A549 (cell line): Measurements from ENCODE around the gene ATG4A. TPM values are rescaled to one million over a fixed set of nuclear protein-coding genes. Genes with fewer than 3 reads are reported as not detected.

Source experiments
- ATAC-seq, 2 experiments: fragments of 200-7000 bp in 1 of 2; fragments of >200 bp in 1 of 2; cut with Nextera tagmentation in 1 of 2; cut with Tn5 transposase in 1 of 2; 3 replicates each; pipeline versions ENCODE4 v1.8.0 to v1.9.1; 2018 to 2020; ENCODE audit warnings: mild to moderate bottlenecking in 1 of 2, moderate library complexity in 1 of 2
- CTCF ChIA-PET: fragments of 300-600 bp; sonication (Branson Sonifier 250); formaldehyde crosslinking; extraction: SDS; loops from one replicate; lab custom pipeline; 2021; ENCODE audit warnings: antibody characterized with exemption, inconsistent platforms; lab: Yijun Ruan, JAX
- POLR2A ChIA-PET: fragments of 350-600 bp; formaldehyde crosslinking; extraction: SDS; loops from one replicate; lab custom pipeline; 2021; ENCODE audit warnings: antibody characterized with exemption, inconsistent platforms; lab: Yijun Ruan, JAX
- DNase-seq, 2 experiments: peaks; one replicate each; pipeline versions ENCODE4 v3.0.0 to v3.0.0-alpha.2; 2011 to 2016; ENCODE audit warnings: low read depth in 1 of 2, low spot score in 1 of 2
- FAIRE-seq: peaks from 2 replicates; lab custom pipeline; 2011; peaks lifted over from hg19 to GRCh38; lab: Jason Lieb, UNC
- H3K27ac ChIP-seq, 2 experiments: fragments of >200 bp; sonication (Bioruptor Twin); formaldehyde crosslinking; 3 replicates each; pipeline ENCODE4 v1.5.1; 2016 to 2017
- H3K4me1 ChIP-seq: fragments of >200 bp; sonication (Bioruptor Twin); formaldehyde crosslinking; 3 replicates; pipeline ENCODE4 v1.6.1; 2016
- H3K4me2 ChIP-seq: fragments of >200 bp; sonication (Bioruptor Twin); formaldehyde crosslinking; 3 replicates; pipeline ENCODE4 v1.6.1; 2016
- H3K4me3 ChIP-seq: fragments of >200 bp; sonication (Bioruptor Twin); formaldehyde crosslinking; 3 replicates; pipeline ENCODE4 v1.5.1; 2016
- H3K9me3 ChIP-seq: fragments of >200 bp; sonication (Bioruptor Twin); formaldehyde crosslinking; 3 replicates; pipeline ENCODE4 v1.6.1; 2016
- ATOH8 ChIP-seq: fragments of 250-450 bp; sonication (Bioruptor Pico); IDR thresholded peaks from 2 replicates; pipeline ENCODE4 v1.5.0; 2020; ENCODE audit warnings: low read depth, mild to moderate bottlenecking, moderate library complexity
- BHLHE40 ChIP-seq: IDR thresholded peaks from 2 replicates; pipeline ENCODE4 v1.6.1; 2012; ENCODE audit warnings: low read depth, low read length, inconsistent platforms
- CBX2 ChIP-seq: fragments of 200-600 bp; sonication (generic); IDR thresholded peaks from 2 replicates; pipeline ENCODE4 v1.6.1; 2016; ENCODE audit warnings: low read depth, mild to moderate bottlenecking, borderline replicate concordance
- CEBPB ChIP-seq, 2 experiments: fragments of >200 bp in 1 of 2; sonication (Bioruptor Twin) in 1 of 2; formaldehyde crosslinking in 1 of 2; IDR thresholded peaks; 2 replicates each; pipeline ENCODE4 v1.6.1; 2012 to 2016
- CHD2 ChIP-seq: fragments of 150-350 bp; IDR thresholded peaks from 2 replicates; pipeline ENCODE4 v1.6.1; 2014; ENCODE audit warnings: low read length; ENCODE audit not compliant: partially characterized antibody
- CHD4 ChIP-seq: fragments of 200-600 bp; sonication (generic); IDR thresholded peaks from 2 replicates; pipeline ENCODE4 v1.6.1; 2016; ENCODE audit warnings: antibody characterized with exemption, mild to moderate bottlenecking, borderline replicate concordance
- E2F6 ChIP-seq: IDR thresholded peaks from 2 replicates; pipeline ENCODE4 v1.6.1; 2012; ENCODE audit warnings: low read depth, borderline replicate concordance
- EHF ChIP-seq: fragments of 250-450 bp; sonication (Bioruptor Pico); IDR thresholded peaks from 2 replicates; pipeline ENCODE4 v1.5.0; 2020; ENCODE audit warnings: mild to moderate bottlenecking
- EHMT2 ChIP-seq: fragments of 200-600 bp; sonication (generic); IDR thresholded peaks from 2 replicates; pipeline ENCODE4 v1.6.1; 2016; ENCODE audit warnings: antibody characterized with exemption, low read depth, mild to moderate bottlenecking, moderate library complexity
- ESRRA ChIP-seq: fragments of 150-350 bp; IDR thresholded peaks from 2 replicates; pipeline ENCODE4 v1.6.1; 2014; ENCODE audit warnings: mild to moderate bottlenecking, low read length, borderline replicate concordance
- FOSL2 ChIP-seq, 2 experiments: fragments of 450-650 bp in 1 of 2; fragments of >200 bp in 1 of 2; sonication (Bioruptor Twin) in 1 of 2; formaldehyde crosslinking; IDR thresholded peaks; 2 replicates each; pipeline versions ENCODE4 v1.5.0 to v1.6.1; 2016 to 2020; ENCODE audit warnings: mild to moderate bottlenecking in 1 of 2, moderate library complexity in 1 of 2
- GATA3 ChIP-seq: IDR thresholded peaks from 2 replicates; pipeline ENCODE4 v1.6.1; 2012; ENCODE audit warnings: borderline replicate concordance
- HDAC2 ChIP-seq: fragments of 200-600 bp; sonication (generic); IDR thresholded peaks from 2 replicates; pipeline ENCODE4 v1.6.1; 2016
- HES2 ChIP-seq: fragments of >200 bp; sonication (Bioruptor Twin); formaldehyde crosslinking; IDR thresholded peaks from 2 replicates; pipeline ENCODE4 v1.6.1; 2016
- HOXB13 ChIP-seq: fragments of 250-450 bp; sonication (Bioruptor Pico); IDR thresholded peaks from 2 replicates; pipeline ENCODE4 v1.5.0; 2020; ENCODE audit warnings: low read depth, mild to moderate bottlenecking, moderate library complexity
- MAX ChIP-seq: IDR thresholded peaks from 2 replicates; pipeline ENCODE4 v1.6.1; 2012
- MYC ChIP-seq: IDR thresholded peaks from 2 replicates; pipeline ENCODE4 v1.6.1; 2012; ENCODE audit warnings: mild to moderate bottlenecking, inconsistent platforms, low read length, improper control_type of control experiment, borderline replicate concordance
- PBX3 ChIP-seq: IDR thresholded peaks from 2 replicates; pipeline ENCODE4 v1.6.1; 2012
- POLR2A ChIP-seq: IDR thresholded peaks from 2 replicates; pipeline ENCODE4 v1.6.1; 2012; ENCODE audit warnings: mild to moderate bottlenecking, low read length
- POLR2AphosphoS2 ChIP-seq: conservative IDR thresholded peaks from 2 replicates; pipeline ENCODE4 v1.6.1; 2012; ENCODE audit warnings: low read length, improper control_type of control experiment, inconsistent platforms
- RARB ChIP-seq: fragments of 250-450 bp; sonication (Bioruptor Pico); IDR thresholded peaks from 2 replicates; pipeline ENCODE4 v1.8.0; 2021; ENCODE audit warnings: mild to moderate bottlenecking, moderate library complexity
- SREBF2 ChIP-seq: fragments of 450-650 bp; IDR thresholded peaks from 2 replicates; pipeline ENCODE4 v1.6.1; 2014; ENCODE audit warnings: mild to moderate bottlenecking, moderate library complexity
- TP53 ChIP-seq: fragments of 250-450 bp; sonication (Bioruptor Pico); IDR thresholded peaks from 2 replicates; pipeline ENCODE4 v1.5.0; 2021; ENCODE audit warnings: mild to moderate bottlenecking, moderate library complexity
- ZFP36 ChIP-seq: fragments of 450-650 bp; IDR thresholded peaks from 2 replicates; pipeline ENCODE4 v1.6.1; 2014; ENCODE audit warnings: borderline replicate concordance; ENCODE audit not compliant: partially characterized antibody
- ZNF302 ChIP-seq: fragments of 250-450 bp; sonication (Bioruptor Pico); IDR thresholded peaks from 2 replicates; pipeline ENCODE4 v1.9.0; 2021; ENCODE audit warnings: inconsistent platforms, mild to moderate bottlenecking, moderate library complexity
- ZSCAN20 ChIP-seq: fragments of 250-450 bp; sonication (Bioruptor Pico); IDR thresholded peaks from 2 replicates; pipeline ENCODE4 v1.8.0; 2022; ENCODE audit warnings: mild to moderate bottlenecking, moderate library complexity
- WGBS: methylation state at CpG from one replicate; pipeline ENCODE4 v1.1.6; 2017; ENCODE audit errors: missing lambda C conversion rate; 5-methylcytosine and 5-hydroxymethylcytosine counted together
- polyA plus RNA-seq, 4 experiments: library from polyadenylated mRNA; depleted of rRNA in 3 of 4; stranded (reverse); fragments of >200 nt; fragmentation: RNase III in 1 of 4; extraction: RNeasy Plus Mini Kit Qiagen cat#74134 plus additional on column Dnase treatment in 1 of 4; gene quantifications; 2 replicates in 3 of 4; 3 replicates in 1 of 4; pipeline ENCODE4 v1.2.3, GENCODE V29; 2011 to 2017

Gene ATG4A
- polyA plus RNA-seq, 2 of the 4 experiments (the other 2 are of a cell fraction), result 6.7 to 14.3 TPM

- no peak for TF ChIP-seq SREBF2
- no peak for TF ChIP-seq BHLHE40
- TF ChIP-seq CEBPB (IDR thresholded peaks at IDR 0.05), result no peak
- TF ChIP-seq, all 56 proteins: peak for 0
Observed at GRCh38 chrX:108064001-108064400, 27.6 kb upstream of the ATG4A start (continued).

GRCh38 chrX:108064613-108065012 lies 27.0 kb upstream of the ATG4A start:
- H3K27ac ChIP-seq, result no peak overlapping the region
- FAIRE-seq (peak; percentile 63), ATAC-seq (no peak), DNase-seq (no peak)
- H3K4me1 ChIP-seq, result no peaks in the 10 kb centered on the region
- no peak overlapping the region for H3K4me3 ChIP-seq
- ChIA-PET CTCF (no interaction called here), POLR2A (no interaction called here)
- no peak overlapping the region for H3K4me2 ChIP-seq
- no peak for TF ChIP-seq ZNF302
- TF ChIP-seq PBX3, result no peak
- no peak for TF ChIP-seq CBX2
- no peak for TF ChIP-seq E2F6
- no peak for TF ChIP-seq HDAC2
- no peak for TF ChIP-seq CHD4
- TF ChIP-seq CHD2, result no peak
- no peak for TF ChIP-seq POLR2A
- no peak for TF ChIP-seq TP53 (CRISPR knock-in tag)
- TF ChIP-seq ATOH8 (CRISPR knock-in tag), result no peak
- TF ChIP-seq MYC, result no peak
- H3K9me3 ChIP-seq, result no peaks in the 10 kb centered on the region
- WGBS, result 86% methylated on average over 2 of the region's 2 CpGs

GRCh38 chrX:108068121-108068520 lies 23.5 kb upstream of the ATG4A start:
- peaks cover 15% of the 10 kb centered on the region; the same call in 2 of the 3 replicates for H3K4me1 ChIP-seq
- H3K4me3 ChIP-seq, result no peak overlapping the region
- H3K27ac ChIP-seq, result no peak overlapping the region
- ATAC-seq (no peak), DNase-seq (no peak), FAIRE-seq (no peak)
- ChIA-PET POLR2A (no interaction called here), CTCF (interaction anchor here (1.1 to 2.0 kb wide), 3 partner anchors 45 to 255 kb away, joined by 3 to 9 read pairs (median 3); no protein-coding TSS in a partner anchor)
- H3K9me3 ChIP-seq, result no peaks in the 10 kb centered on the region
- H3K4me2 ChIP-seq, result no peak overlapping the region
- WGBS, result 76% methylated on average over 1 of the region's 1 CpG
- TF ChIP-seq CBX2 (no peak), HES2 (no peak), FOSL2 (IDR thresholded peaks at IDR 0.05) (no peak), FOSL2 (CRISPR knock-in tag; IDR thresholded peaks at IDR 0.05) (no peak), MAX (no peak), HOXB13 (no peak), RARB (no peak), ZFP36 (no peak), EHMT2 (no peak), POLR2AphosphoS2 (no peak), GATA3 (no peak), ESRRA (no peak), EHF (CRISPR knock-in tag) (no peak), ZSCAN20 (CRISPR knock-in tag) (no peak), CHD4 (no peak), HDAC2 (no peak)
- TF ChIP-seq, all 56 proteins: peak for 0
